ENCODE data around the gene TANGO6. TPM values are rescaled to one million over a fixed set of nuclear protein-coding genes. Genes with fewer than 3 reads are reported as not detected.

Gene TANGO6
- total and polyA plus RNA-seq, 7 donors, result 5.3 to 16.2 (median 12.5) TPM

DNA sequence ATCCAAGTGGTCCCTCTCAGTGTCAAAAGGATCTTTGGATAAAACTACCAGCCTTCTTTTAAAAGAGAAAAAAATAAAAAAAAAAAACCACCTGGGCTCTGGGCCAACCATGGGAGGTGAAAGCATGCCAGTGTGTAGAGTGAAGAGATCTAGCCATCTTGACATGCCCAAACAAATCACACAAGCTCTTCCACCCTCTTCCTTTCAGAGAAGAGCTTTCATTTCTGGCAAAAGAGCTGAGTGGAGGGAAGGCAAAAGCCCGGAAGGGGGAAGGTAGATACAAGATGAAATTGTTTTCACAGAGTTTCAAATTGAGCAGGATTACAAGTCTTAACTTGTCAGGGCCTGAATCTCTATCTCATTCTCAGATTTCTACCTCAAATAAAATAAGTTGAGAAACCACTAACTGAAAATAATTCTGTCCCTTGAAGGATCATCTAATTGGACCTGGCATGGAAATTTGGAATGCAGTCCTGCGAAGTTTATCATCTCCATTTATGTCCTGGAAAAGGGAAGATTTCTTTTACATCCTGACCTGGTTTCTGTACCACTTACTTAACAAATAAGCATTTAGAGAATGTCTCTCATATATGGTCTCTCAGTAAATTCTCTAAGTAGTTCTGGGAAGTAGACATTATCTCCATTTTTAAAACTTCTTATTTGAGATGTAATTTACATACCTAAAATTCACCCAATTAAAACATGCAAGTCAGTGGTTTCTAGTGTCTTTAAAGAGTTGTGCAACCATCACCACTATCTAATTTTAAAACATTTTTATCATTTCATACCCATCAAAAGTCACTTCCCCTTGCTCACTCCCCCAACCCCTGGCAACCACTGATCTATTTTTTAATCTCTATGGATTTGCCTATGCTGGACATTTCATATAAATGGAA, 93.7 kb downstream of the TANGO6 start:
- 80 to 83% (median 81%) methylated on average over 2 of the region's 2 CpGs for WGBS, 3 donors
- TF ChIP-seq, protein P1, sequence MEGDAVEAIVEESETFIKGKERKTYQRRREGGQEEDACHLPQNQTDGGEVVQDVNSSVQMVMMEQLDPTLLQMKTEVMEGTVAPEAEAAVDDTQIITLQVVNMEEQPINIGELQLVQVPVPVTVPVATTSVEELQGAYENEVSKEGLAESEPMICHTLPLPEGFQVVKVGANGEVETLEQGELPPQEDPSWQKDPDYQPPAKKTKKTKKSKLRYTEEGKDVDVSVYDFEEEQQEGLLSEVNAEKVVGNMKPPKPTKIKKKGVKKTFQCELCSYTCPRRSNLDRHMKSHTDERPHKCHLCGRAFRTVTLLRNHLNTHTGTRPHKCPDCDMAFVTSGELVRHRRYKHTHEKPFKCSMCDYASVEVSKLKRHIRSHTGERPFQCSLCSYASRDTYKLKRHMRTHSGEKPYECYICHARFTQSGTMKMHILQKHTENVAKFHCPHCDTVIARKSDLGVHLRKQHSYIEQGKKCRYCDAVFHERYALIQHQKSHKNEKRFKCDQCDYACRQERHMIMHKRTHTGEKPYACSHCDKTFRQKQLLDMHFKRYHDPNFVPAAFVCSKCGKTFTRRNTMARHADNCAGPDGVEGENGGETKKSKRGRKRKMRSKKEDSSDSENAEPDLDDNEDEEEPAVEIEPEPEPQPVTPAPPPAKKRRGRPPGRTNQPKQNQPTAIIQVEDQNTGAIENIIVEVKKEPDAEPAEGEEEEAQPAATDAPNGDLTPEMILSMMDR (IDR thresholded peaks at IDR 0.05), result no peak
- no peaks in the 10 kb centered on the region for H3K27me3 ChIP-seq (ENCODE audit: insufficient read depth in 3 of 3, low read length in 2 of 3)
- H3K27ac ChIP-seq, result no peak overlapping the region
- peaks cover 0 to 36% of the 10 kb centered on the region in 2 donors for H3K36me3 ChIP-seq (ENCODE audit: insufficient read depth in 1 of 2, low read depth in 1 of 2)
- no peaks in the 10 kb centered on the region for H3K4me1 ChIP-seq
- no peaks in the 10 kb centered on the region for H3K9me3 ChIP-seq
- ATAC-seq (no peak), DNase-seq (no peak)
- intact Hi-C loops (cut with DNase I), result no loop called here
- no peak overlapping the region for H3K4me3 ChIP-seq

DNA sequence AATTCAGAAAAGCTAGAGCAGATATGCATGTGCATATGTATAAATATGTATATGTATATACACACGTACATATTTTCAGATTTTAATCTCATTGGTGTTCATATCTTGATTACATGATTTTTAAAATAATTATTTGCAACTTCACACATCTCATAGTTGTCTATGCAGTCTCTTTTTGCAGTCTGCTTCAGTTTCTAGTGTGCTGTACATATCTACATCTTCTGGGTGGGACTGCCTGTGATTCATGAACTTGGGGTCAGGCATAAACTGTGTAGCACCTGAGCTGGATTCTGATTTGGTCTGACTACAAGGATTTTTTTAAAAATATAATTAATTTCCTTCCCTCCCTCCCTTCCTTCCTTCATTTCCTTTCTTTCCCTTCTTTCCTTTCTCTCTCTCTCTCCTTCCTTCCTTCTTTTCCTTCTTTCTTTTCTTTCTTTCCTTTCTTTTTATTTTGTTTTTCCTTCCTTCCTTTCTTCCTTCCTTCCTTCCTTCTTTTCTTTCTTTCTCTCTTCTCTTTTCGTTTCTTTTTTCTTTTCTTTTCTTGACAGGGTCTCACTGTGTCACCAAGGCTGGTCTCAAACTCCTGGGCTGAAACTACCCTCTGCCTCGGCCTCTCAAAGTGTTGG, 96.5 kb downstream of the TANGO6 start:
- peaks cover 4% of the 10 kb centered on the region for H3K9me3 ChIP-seq
- DNase-seq, result no peak
- intact Hi-C loops (cut with DNase I), result no loop called here
- no peak for ATAC-seq
- no peak overlapping the region for H3K4me3 ChIP-seq
- H3K4me1 ChIP-seq, result no peaks in the 10 kb centered on the region
- TF ChIP-seq, protein P1 (IDR thresholded peaks at IDR 0.05), result no peak
- H3K27ac ChIP-seq, result no peak overlapping the region
- 82 to 86% (median 83%) methylated on average over 3 of the region's 3 CpGs for WGBS, 3 donors
- peaks cover 0 to 18% of the 10 kb centered on the region in 2 donors for H3K36me3 ChIP-seq (ENCODE audit: insufficient read depth in 1 of 2, low read depth in 1 of 2)
- H3K27me3 ChIP-seq (ENCODE audit: insufficient read depth in 3 of 3, low read length in 2 of 3), result no peaks in the 10 kb centered on the region

DNA sequence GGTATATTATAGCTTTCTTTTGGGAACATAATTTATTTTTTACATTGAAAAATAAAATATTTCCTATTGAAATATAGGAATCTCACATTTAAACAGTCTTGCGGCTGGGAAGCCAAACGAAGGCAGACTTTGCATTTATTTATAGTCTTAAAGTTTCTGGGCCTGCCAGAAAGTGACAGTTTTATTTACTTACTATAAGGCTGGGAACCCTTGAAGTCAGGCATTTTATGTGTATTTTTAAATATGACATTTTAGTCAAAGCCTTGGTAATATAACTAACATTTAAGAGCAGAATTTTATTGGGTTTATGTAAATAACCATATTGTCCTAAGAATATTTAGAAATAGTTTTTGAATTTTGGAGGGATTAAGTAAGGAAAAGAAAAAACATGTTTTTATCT, 97.5 kb downstream of the TANGO6 start:
- TF ChIP-seq, protein P1 (IDR thresholded peaks at IDR 0.05), result no peak
- H3K36me3 ChIP-seq (ENCODE audit: insufficient read depth in 1 of 2, low read depth in 1 of 2), result peaks cover 0 to 18% of the 10 kb centered on the region in 2 donors
- H3K27ac ChIP-seq, result no peak overlapping the region
- intact Hi-C loops (cut with DNase I), result no loop called here
- no peak for ATAC-seq
- no peak overlapping the region for H3K4me3 ChIP-seq
- H3K4me1 ChIP-seq, result no peaks in the 10 kb centered on the region
- WGBS, 3 donors, result 86 to 92% (median 90%) methylated on average over 2 of the region's 2 CpGs
- H3K27me3 ChIP-seq (ENCODE audit: insufficient read depth in 3 of 3, low read length in 2 of 3), result no peaks in the 10 kb centered on the region
- H3K9me3 ChIP-seq, result peaks cover 4% of the 10 kb centered on the region
- DNase-seq, result no peak

DNA sequence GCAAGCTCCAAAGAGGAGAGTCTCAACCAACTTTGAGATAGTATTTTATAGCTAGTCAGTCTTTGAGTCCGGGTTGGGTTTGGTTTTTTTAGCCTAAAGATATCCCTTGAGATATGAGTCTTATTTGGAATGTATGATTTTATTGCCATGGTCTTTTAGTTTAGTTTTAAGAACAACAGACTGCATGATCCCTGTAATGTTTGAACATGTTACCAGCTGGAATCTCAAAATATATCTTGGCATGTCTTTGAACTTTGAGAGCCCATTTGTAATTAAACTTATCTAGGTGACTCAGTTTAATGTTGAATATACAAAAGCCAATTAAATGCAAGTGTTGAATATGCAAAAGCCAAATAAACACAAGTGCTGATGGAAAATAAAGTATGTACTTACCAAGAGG, 100.6 kb downstream of the TANGO6 start:
- Histone ChIP-seq H3K4me1 (no peaks in the 10 kb centered on the region), H3K27ac (no peak overlapping the region), H3K9me3 (peaks cover 4% of the 10 kb centered on the region), H3K36me3 (ENCODE audit: insufficient read depth in 1 of 2, low read depth in 1 of 2) (peaks cover 0 to 8% of the 10 kb centered on the region in 2 donors), H3K27me3 (ENCODE audit: insufficient read depth in 3 of 3, low read length in 2 of 3) (no peaks in the 10 kb centered on the region), H3K4me3 (no peak overlapping the region)
- DNase-seq, result no peak
- ATAC-seq, result no peak
- TF ChIP-seq, protein P1 (IDR thresholded peaks at IDR 0.05), result no peak
- WGBS, 3 donors, result 71 to 74% (median 72%) methylated on average over 1 of the region's 1 CpG
- intact Hi-C loops (cut with DNase I), result no loop called here
